ENCODE measurements around the gene TRIM54. TPM values are rescaled to one million over a fixed set of nuclear protein-coding genes. Genes with fewer than 3 reads are reported as not detected.
A peak's percentile ranks its signal among the peaks of the same experiment; 100 is the strongest.
"Not testable (repeated sequence)": the region's sequence is repeated elsewhere in the genome, so short reads cannot be mapped to it uniquely, and the experiment has no call there.

Gene TRIM54
- total RNA-seq, 1 donor from 2014 or later: not detected

- peaks cover 3% of the 10 kb centered on the region for H3K36me3 Mint-ChIP-seq (ENCODE audit: low read depth)
- TF ChIP-seq CTCF (conservative IDR thresholded peaks at IDR 0.05): no peak
- H3K27me3 Mint-ChIP-seq (ENCODE audit: low read depth): peaks cover 26% of the 10 kb centered on the region
- peak overlapping the region; percentile 88 for H3K4me3 Mint-ChIP-seq
- no peak for DNase-seq (ENCODE audit: low read depth, low spot score)
- H3K27ac Mint-ChIP-seq (ENCODE audit: unreplicated experiment): no peak overlapping the region
- peaks cover 15% of the 10 kb centered on the region for H3K4me1 Mint-ChIP-seq
- no peaks in the 10 kb centered on the region for H3K9me3 Mint-ChIP-seq
Measured at GRCh38 chr2:27264253-27264752, 17.9 kb upstream of the TRIM54 start.

GRCh38 chr2:27264753-27265535 lies 17.3 kb upstream of the TRIM54 start:
- DNase-seq (ENCODE audit: low read depth, low spot score): peak; percentile 76
- peaks cover 3% of the 10 kb centered on the region for H3K36me3 Mint-ChIP-seq (ENCODE audit: low read depth)
- H3K27me3 Mint-ChIP-seq (ENCODE audit: low read depth): peaks cover 27% of the 10 kb centered on the region
- no peak overlapping the region for H3K27ac Mint-ChIP-seq (ENCODE audit: unreplicated experiment)
- peak overlapping the region; percentile 83 for H3K4me3 Mint-ChIP-seq
- H3K9me3 Mint-ChIP-seq: no peaks in the 10 kb centered on the region
- TF ChIP-seq CTCF (conservative IDR thresholded peaks at IDR 0.05): peak; percentile 68
- peaks cover 15% of the 10 kb centered on the region for H3K4me1 Mint-ChIP-seq

- Mint-ChIP-seq H3K27me3 (ENCODE audit: low read depth) (peaks cover 27% of the 10 kb centered on the region), H3K27ac (ENCODE audit: unreplicated experiment) (no peak overlapping the region), H3K4me1 (peaks cover 15% of the 10 kb centered on the region), H3K9me3 (no peaks in the 10 kb centered on the region), H3K4me3 (peak overlapping the region; percentile 27), H3K36me3 (ENCODE audit: low read depth) (peaks cover 3% of the 10 kb centered on the region)
- no peak for DNase-seq (ENCODE audit: low read depth, low spot score)
- no peak for TF ChIP-seq CTCF (conservative IDR thresholded peaks at IDR 0.05)
Measured at GRCh38 chr2:27265536-27265870, 16.7 kb upstream of the TRIM54 start.

- DNase-seq (ENCODE audit: low read depth, low spot score); H3K27ac Mint-ChIP-seq (ENCODE audit: unreplicated experiment); H3K9me3 Mint-ChIP-seq; H3K4me3 Mint-ChIP-seq; H3K36me3 Mint-ChIP-seq (ENCODE audit: low read depth): not testable (repeated sequence)
- H3K27me3 Mint-ChIP-seq (ENCODE audit: low read depth): peaks cover 29% of the 10 kb centered on the region
- H3K4me1 Mint-ChIP-seq: peaks cover 12% of the 10 kb centered on the region
Measured at GRCh38 chr2:27268296-27268695, 13.9 kb upstream of the TRIM54 start.

- Mint-ChIP-seq H3K36me3 (ENCODE audit: low read depth) (no peaks in the 10 kb centered on the region), H3K27ac (ENCODE audit: unreplicated experiment) (peak overlapping the region; percentile 35)
- TF ChIP-seq CTCF (conservative IDR thresholded peaks at IDR 0.05): no peak
Measured at GRCh38 chr2:27270131-27270530, 12.1 kb upstream of the TRIM54 start.

GRCh38 chr2:27270670-27271069 lies 11.6 kb upstream of the TRIM54 start:
- Mint-ChIP-seq H3K36me3 (ENCODE audit: low read depth) (no peaks in the 10 kb centered on the region), H3K9me3 (no peaks in the 10 kb centered on the region), H3K27me3 (ENCODE audit: low read depth) (peaks cover 34% of the 10 kb centered on the region), H3K4me3 (no peak overlapping the region), H3K4me1 (no peaks in the 10 kb centered on the region), H3K27ac (ENCODE audit: unreplicated experiment) (no peak overlapping the region)
- DNase-seq (ENCODE audit: low read depth, low spot score): no peak
- TF ChIP-seq CTCF (conservative IDR thresholded peaks at IDR 0.05): no peak

More at GRCh38 chr2:27270131-27270530, 12.1 kb upstream of the TRIM54 start:
- DNase-seq (ENCODE audit: low read depth, low spot score): no peak
- Mint-ChIP-seq H3K4me3 (no peak overlapping the region), H3K9me3 (no peaks in the 10 kb centered on the region), H3K27me3 (ENCODE audit: low read depth) (peaks cover 34% of the 10 kb centered on the region), H3K4me1 (peaks cover 4% of the 10 kb centered on the region)
